NCI-H1436 treated with DMSO at 0.1 percent for 48 hours (cell line): Measurements from ENCODE around the gene CEP85L.

Source experiments
- DNase-seq: peaks from one replicate; lab custom pipeline; 2025; lab: John Stamatoyannopoulos, UW

Gene CEP85L

GRCh38 chr6:118621799-118622470 is 29.5 kb downstream of the CEP85L start:
- no peak for DNase-seq

GRCh38 chr6:118620202-118620601 is 31.2 kb downstream of the CEP85L start:
- no peak for DNase-seq

GRCh38 chr6:118618676-118619377 is 32.6 kb downstream of the CEP85L start:
- no peak for DNase-seq

- DNase-seq, result no peak
Measured at GRCh38 chr6:118617417-118617816, 34.0 kb downstream of the CEP85L start.

- no peak for DNase-seq
Measured at GRCh38 chr6:118611334-118611733, 40.1 kb downstream of the CEP85L start.

- DNase-seq, result no peak
Measured at GRCh38 chr6:118606858-118607257, 44.5 kb downstream of the CEP85L start.

GRCh38 chr6:118606268-118606667 is 45.1 kb downstream of the CEP85L start:
- no peak for DNase-seq

GRCh38 chr6:118603372-118603771 is 48.0 kb downstream of the CEP85L start:
- DNase-seq, result no peak

- no peak for DNase-seq
Measured at GRCh38 chr6:118602300-118602699, 49.1 kb downstream of the CEP85L start.

- DNase-seq, result no peak
Measured at GRCh38 chr6:118598324-118598723, 53.1 kb downstream of the CEP85L start.

GRCh38 chr6:118597636-118598035 is 53.8 kb downstream of the CEP85L start:
- no peak for DNase-seq

GRCh38 chr6:118596774-118597320 is 54.5 kb downstream of the CEP85L start:
- DNase-seq, result no peak

- DNase-seq, result no peak
Measured at GRCh38 chr6:118594877-118595276, 56.5 kb downstream of the CEP85L start.

GRCh38 chr6:118591897-118592296 is 59.5 kb downstream of the CEP85L start:
- DNase-seq, result no peak

GRCh38 chr6:118589649-118590365 is 61.6 kb downstream of the CEP85L start:
- DNase-seq, result no peak

GRCh38 chr6:118589186-118589585 is 62.2 kb downstream of the CEP85L start:
- DNase-seq, result no peak

GRCh38 chr6:118588626-118589025 is 62.8 kb downstream of the CEP85L start:
- DNase-seq, result no peak

- no peak for DNase-seq
Measured at GRCh38 chr6:118586746-118587485, 64.5 kb downstream of the CEP85L start.

GRCh38 chr6:118584911-118585310 is 66.5 kb downstream of the CEP85L start:
- DNase-seq, result no peak

GRCh38 chr6:118581489-118581959 is 69.9 kb downstream of the CEP85L start:
- no peak for DNase-seq

- DNase-seq, result no peak
Measured at GRCh38 chr6:118580585-118581419, 70.6 kb downstream of the CEP85L start.
